ENCODE measurements around the gene TNK2. TPM values are rescaled to one million over a fixed set of nuclear protein-coding genes. Genes with fewer than 3 reads are reported as not detected.
"Not testable (repeated sequence)": the region's sequence is repeated elsewhere in the genome, so short reads cannot be mapped to it uniquely, and the experiment has no call there.

The TNK2 gene
- total and polyA plus RNA-seq, 2 experiments from 2014 or later = 3.2 to 12.3 TPM

DNA sequence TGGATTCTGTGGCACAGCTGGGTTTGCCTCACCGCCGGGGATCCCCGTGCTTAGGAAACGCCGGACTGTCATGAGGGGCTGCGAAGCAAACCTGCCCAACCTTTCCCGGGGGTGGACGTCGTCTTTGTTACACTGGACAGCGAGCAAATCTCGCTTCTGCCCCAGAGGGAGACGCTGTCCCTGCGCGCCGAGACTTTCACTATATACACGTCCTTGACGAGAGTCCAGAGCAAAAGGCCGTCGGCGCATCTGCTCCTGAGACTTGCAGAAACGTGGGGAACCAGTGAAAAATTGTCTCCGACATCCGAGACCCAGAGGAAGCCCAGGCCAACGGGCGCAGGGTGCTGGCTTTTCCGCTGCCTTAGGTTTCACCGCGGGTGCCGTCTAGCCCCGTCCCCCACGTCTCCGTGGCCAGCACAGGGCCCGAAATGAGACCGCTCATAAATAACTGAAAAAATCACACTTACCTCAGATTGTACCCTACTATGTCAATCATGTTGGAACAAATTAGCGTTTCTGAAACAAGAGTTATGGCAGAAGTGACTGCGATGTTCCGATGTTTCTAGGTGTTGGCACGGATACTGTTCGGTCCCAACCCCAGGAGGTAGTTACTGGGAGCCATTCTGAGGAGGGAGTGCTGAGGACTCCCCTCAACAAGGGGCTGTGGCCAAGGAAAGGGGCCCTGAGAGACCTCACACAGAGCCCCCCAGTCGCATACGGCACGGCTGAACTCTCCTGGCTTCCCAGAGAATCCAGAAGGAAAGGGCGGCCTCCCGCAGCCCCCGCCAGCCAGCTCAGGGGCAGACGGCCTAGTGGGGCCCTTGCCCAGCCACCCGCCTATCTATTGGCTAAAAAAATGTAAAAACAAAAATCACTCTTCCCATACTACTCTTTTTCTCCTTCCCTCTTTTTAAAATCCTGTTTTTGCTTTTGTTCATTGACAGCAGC lies 82.2 kb downstream of the TNK2 start:
- H4K20me1 ChIP-seq (ENCODE audit: insufficient read depth) = no peaks in the 10 kb centered on the region
- H3K27me3 ChIP-seq (replicated peaks; ENCODE audit: insufficient read depth) = peaks cover 12% of the 10 kb centered on the region
- H2AFZ ChIP-seq = no peak overlapping the region
- H3K9ac ChIP-seq = no peak overlapping the region
- no peak for TF ChIP-seq EZH2 (IDR thresholded peaks at IDR 0.05; ENCODE audit: insufficient read depth, poor library complexity, severe bottlenecking)
- TF ChIP-seq EZH2phosphoT487 (IDR thresholded peaks at IDR 0.05; ENCODE audit: insufficient read depth, low read depth) = no peak
- no peaks in the 10 kb centered on the region for H3K9me3 ChIP-seq (ENCODE audit: low read depth)
- H3K9me2 ChIP-seq (ENCODE audit: insufficient read depth) = no peaks in the 10 kb centered on the region
- in situ Hi-C loops (cut with MboI) = no loop called here
- no peak overlapping the region for H3K4me2 ChIP-seq (ENCODE audit: unreplicated experiment)
- no peaks in the 10 kb centered on the region for H3K4me1 ChIP-seq (ENCODE audit: insufficient read depth)
- H3K36me3 ChIP-seq (ENCODE audit: low read depth) = no peaks in the 10 kb centered on the region
- H3K4me3 ChIP-seq = no peak overlapping the region
- no peaks in the 10 kb centered on the region for H3F3A ChIP-seq (ENCODE audit: insufficient read depth)
- no peaks in the 10 kb centered on the region for H3K79me2 ChIP-seq (ENCODE audit: insufficient read depth)
- 77 to 81% methylated on average over 47 of the region's 47 CpGs for WGBS, 2 experiments (ENCODE audit: low coverage in 1 of 2, low lambda C conversion rate in 2 of 2, missing lambda C conversion rate in 2 of 2)
- H3K27ac ChIP-seq = no peak overlapping the region
- DNase-seq = no peak

DNA sequence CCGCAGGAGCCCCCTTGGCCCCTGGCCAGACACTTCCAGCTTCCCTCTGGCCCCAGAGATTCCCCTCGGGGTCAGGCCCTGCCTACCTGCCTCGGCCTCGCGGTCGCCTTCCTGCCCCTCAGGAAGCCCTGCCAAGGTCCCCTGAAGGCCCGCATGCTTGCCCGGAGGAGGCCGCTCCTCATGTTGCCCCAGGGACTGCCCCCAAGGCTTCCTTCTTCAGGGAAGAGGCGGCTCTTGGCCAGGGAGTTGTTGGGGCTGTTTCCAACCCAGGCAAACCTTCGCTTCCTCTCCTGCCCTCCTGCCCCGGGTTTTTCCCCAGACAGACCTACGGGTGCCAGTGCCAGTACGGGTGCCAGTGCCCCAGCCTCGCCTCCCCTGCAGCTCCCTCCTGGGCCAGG lies 83.2 kb downstream of the TNK2 start:
- DNase-seq = no peak

DNA sequence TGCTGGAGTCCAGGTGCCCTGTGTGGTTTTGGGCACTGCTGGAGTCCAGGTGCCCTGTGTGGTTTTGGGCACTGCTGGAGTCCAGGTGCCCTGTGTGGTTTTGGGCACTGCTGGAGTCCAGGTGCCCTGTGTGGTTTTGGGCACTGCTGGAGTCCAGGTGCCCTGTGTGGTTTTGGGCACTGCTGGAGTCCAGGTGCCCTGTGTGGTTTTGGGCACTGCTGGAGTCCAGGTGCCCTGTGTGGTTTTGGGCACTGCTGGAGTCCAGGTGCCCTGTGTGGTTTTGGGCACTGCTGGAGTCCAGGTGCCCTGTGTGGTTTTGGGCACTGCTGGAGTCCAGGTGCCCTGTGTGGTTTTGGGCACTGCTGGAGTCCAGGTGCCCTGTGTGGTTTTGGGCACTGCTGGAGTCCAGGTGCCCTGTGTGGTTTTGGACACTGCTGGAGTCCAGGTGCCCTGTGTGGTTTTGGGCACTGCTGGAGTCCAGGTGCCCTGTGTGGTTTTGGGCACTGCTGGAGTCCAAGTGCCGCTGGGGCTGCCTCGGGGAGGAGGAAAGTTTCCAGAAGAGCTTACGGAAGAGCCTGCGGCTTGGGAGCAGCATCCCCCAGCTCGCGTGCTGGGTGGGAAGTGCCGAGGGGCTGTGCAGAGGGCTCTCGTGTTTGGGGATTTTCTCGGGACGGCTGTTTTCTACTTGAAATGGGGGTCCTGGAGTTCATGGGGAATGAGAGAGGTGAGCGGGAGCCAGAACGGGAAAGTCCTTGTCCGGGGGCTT lies 83.7 kb downstream of the TNK2 start:
- DNase-seq; H4K20me1 ChIP-seq (ENCODE audit: insufficient read depth); H3K27ac ChIP-seq; H3K9me3 ChIP-seq (ENCODE audit: low read depth); H3K36me3 ChIP-seq (ENCODE audit: low read depth); in situ Hi-C loops (cut with MboI); H2AFZ ChIP-seq; H3K4me3 ChIP-seq; H3K9me2 ChIP-seq (ENCODE audit: insufficient read depth); H3K79me2 ChIP-seq (ENCODE audit: insufficient read depth); H3K9ac ChIP-seq; H3K4me1 ChIP-seq (ENCODE audit: insufficient read depth); H3K4me2 ChIP-seq (ENCODE audit: unreplicated experiment); H3F3A ChIP-seq (ENCODE audit: insufficient read depth): not testable (repeated sequence)
- WGBS, 2 experiments (ENCODE audit: low coverage in 1 of 2, low lambda C conversion rate in 2 of 2, missing lambda C conversion rate in 2 of 2) = 38 to 41% methylated on average over 13 of the region's 13 CpGs
- H3K27me3 ChIP-seq (replicated peaks; ENCODE audit: insufficient read depth) = peaks cover 15% of the 10 kb centered on the region

More for the DNA sequence above, 83.2 kb downstream of the TNK2 start:
- Histone ChIP-seq H3F3A (ENCODE audit: insufficient read depth) (no peaks in the 10 kb centered on the region), H3K9me3 (ENCODE audit: low read depth) (no peaks in the 10 kb centered on the region), H3K27ac (no peak overlapping the region), H3K79me2 (ENCODE audit: insufficient read depth) (no peaks in the 10 kb centered on the region), H2AFZ (no peak overlapping the region), H3K9ac (no peak overlapping the region), H3K4me2 (ENCODE audit: unreplicated experiment) (no peak overlapping the region), H3K4me3 (no peak overlapping the region), H4K20me1 (ENCODE audit: insufficient read depth) (no peaks in the 10 kb centered on the region), H3K4me1 (ENCODE audit: insufficient read depth) (no peaks in the 10 kb centered on the region), H3K27me3 (replicated peaks; ENCODE audit: insufficient read depth) (peaks cover 12% of the 10 kb centered on the region), H3K36me3 (ENCODE audit: low read depth) (no peaks in the 10 kb centered on the region), H3K9me2 (ENCODE audit: insufficient read depth) (no peaks in the 10 kb centered on the region)
- TF ChIP-seq EZH2 (IDR thresholded peaks at IDR 0.05; ENCODE audit: insufficient read depth, poor library complexity, severe bottlenecking) = no peak
- TF ChIP-seq EZH2phosphoT487 (IDR thresholded peaks at IDR 0.05; ENCODE audit: insufficient read depth, low read depth) = no peak
- in situ Hi-C loops (cut with MboI) = no loop called here
- 60 to 70% methylated on average over 11 to 15 of the region's 15 CpGs for WGBS, 2 experiments (ENCODE audit: low coverage in 1 of 2, low lambda C conversion rate in 2 of 2, missing lambda C conversion rate in 2 of 2)

DNA sequence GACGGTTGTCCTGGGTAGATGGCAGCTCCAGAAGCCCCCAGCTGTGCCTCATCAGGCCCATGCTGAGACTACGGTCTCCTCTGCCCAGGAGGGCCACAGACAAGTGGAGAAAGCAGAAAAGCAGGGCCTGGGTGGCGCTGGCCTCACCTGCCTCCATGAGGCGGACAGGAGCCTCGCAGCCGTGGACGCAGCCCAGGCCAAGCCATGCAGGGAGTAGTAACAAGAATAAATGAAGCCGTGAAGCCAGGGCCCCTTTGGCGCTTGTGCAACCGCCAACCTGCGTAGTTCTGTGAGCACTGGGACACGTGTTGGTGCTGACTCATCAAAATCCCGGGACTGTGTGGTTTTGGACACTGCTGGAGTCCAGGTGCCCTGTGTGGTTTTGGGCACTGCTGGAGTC lies 84.4 kb downstream of the TNK2 start:
- TF ChIP-seq EZH2phosphoT487 (IDR thresholded peaks at IDR 0.05; ENCODE audit: insufficient read depth, low read depth) (no peak), EZH2 (IDR thresholded peaks at IDR 0.05; ENCODE audit: insufficient read depth, poor library complexity, severe bottlenecking) (no peak)
- Histone ChIP-seq H3K9me2 (ENCODE audit: insufficient read depth) (no peaks in the 10 kb centered on the region), H3K9ac (no peak overlapping the region), H2AFZ (no peak overlapping the region), H3K4me2 (ENCODE audit: unreplicated experiment) (no peak overlapping the region), H3K27me3 (replicated peaks; ENCODE audit: insufficient read depth) (peaks cover 13% of the 10 kb centered on the region), H3K4me1 (ENCODE audit: insufficient read depth) (no peaks in the 10 kb centered on the region), H3F3A (ENCODE audit: insufficient read depth) (no peaks in the 10 kb centered on the region), H3K27ac (no peak overlapping the region), H4K20me1 (ENCODE audit: insufficient read depth) (no peaks in the 10 kb centered on the region), H3K36me3 (ENCODE audit: low read depth) (no peaks in the 10 kb centered on the region), H3K4me3 (no peak overlapping the region), H3K9me3 (ENCODE audit: low read depth) (no peaks in the 10 kb centered on the region), H3K79me2 (ENCODE audit: insufficient read depth) (no peaks in the 10 kb centered on the region)
- WGBS, 2 experiments (ENCODE audit: low coverage in 1 of 2, low lambda C conversion rate in 2 of 2, missing lambda C conversion rate in 2 of 2) = 40 to 41% methylated on average over 12 to 13 of the region's 13 CpGs
- peak; percentile 42 for DNase-seq
- in situ Hi-C loops (cut with MboI) = no loop called here

Data from GM23248 (cell line).